PFSK-1 (cell line): ENCODE results near the gene TLK1.

Experiments
- FOXP2 ChIP-seq: optimal IDR thresholded peaks from 2 replicates; pipeline ENCODE3; 2011; ENCODE audit warnings: borderline replicate concordance, control low read depth, inconsistent platforms; ENCODE audit not compliant: insufficient read depth; ENCODE audit errors: extremely low read length, extremely low read depth
- POLR2AphosphoS5 ChIP-seq: IDR thresholded peaks from 2 replicates; pipeline ENCODE4 v1.6.1; 2012; ENCODE audit warnings: low read depth, mild to moderate bottlenecking, control low read depth, low read length, moderate library complexity
- SIN3A ChIP-seq: IDR thresholded peaks from 2 replicates; pipeline ENCODE4 v1.6.1; 2012; ENCODE audit warnings: mild to moderate bottlenecking, low read length, moderate library complexity, borderline replicate concordance; ENCODE audit not compliant: insufficient read depth
- TAF1 ChIP-seq: IDR thresholded peaks from 2 replicates; pipeline ENCODE4 v1.6.1; 2012; ENCODE audit warnings: low read length, control low read depth, borderline replicate concordance; ENCODE audit not compliant: insufficient read depth
- TF ChIP-seq, protein P1 (sequence below), 2 experiments: IDR thresholded peaks; 2 replicates each; pipeline versions ENCODE4 v1.6.1 to v1.8.0; 2011 to 2012; ENCODE audit warnings: low read depth in 2 of 2, low read length in 2 of 2, control low read depth in 1 of 2, inconsistent platforms in 1 of 2, mild to moderate bottlenecking in 1 of 2, moderate library complexity in 1 of 2; ENCODE audit not compliant: insufficient read depth in 1 of 2

The TLK1 gene

DNA sequence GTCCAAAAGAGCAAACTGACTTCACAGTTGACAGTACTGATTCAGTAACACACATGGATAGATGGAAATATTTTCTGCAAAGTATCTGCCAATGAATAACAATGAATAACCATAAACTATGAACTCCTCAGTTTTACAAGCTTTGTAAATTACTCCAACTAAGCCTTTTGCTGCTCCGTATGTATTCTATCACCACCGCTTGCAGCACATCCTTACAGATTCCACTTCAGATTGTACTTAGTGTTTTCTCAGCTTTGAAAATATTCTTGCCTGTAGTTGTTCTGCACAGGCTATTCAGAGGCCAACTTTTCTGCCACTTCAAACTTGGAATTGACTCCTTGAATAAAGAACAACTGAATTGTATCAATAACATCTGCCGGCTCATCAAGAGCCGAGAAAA is 36.2 kb downstream of the TLK1 start:
- TF ChIP-seq SIN3A (no peak), FOXP2 (no peak), POLR2AphosphoS5 (no peak), TAF1 (no peak)
- TF ChIP-seq, protein P1, sequence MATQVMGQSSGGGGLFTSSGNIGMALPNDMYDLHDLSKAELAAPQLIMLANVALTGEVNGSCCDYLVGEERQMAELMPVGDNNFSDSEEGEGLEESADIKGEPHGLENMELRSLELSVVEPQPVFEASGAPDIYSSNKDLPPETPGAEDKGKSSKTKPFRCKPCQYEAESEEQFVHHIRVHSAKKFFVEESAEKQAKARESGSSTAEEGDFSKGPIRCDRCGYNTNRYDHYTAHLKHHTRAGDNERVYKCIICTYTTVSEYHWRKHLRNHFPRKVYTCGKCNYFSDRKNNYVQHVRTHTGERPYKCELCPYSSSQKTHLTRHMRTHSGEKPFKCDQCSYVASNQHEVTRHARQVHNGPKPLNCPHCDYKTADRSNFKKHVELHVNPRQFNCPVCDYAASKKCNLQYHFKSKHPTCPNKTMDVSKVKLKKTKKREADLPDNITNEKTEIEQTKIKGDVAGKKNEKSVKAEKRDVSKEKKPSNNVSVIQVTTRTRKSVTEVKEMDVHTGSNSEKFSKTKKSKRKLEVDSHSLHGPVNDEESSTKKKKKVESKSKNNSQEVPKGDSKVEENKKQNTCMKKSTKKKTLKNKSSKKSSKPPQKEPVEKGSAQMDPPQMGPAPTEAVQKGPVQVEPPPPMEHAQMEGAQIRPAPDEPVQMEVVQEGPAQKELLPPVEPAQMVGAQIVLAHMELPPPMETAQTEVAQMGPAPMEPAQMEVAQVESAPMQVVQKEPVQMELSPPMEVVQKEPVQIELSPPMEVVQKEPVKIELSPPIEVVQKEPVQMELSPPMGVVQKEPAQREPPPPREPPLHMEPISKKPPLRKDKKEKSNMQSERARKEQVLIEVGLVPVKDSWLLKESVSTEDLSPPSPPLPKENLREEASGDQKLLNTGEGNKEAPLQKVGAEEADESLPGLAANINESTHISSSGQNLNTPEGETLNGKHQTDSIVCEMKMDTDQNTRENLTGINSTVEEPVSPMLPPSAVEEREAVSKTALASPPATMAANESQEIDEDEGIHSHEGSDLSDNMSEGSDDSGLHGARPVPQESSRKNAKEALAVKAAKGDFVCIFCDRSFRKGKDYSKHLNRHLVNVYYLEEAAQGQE (IDR thresholded peaks at IDR 0.05; ENCODE audit: insufficient read depth in 1 of 2, low read depth in 2 of 2, low read length in 2 of 2): no peak

DNA sequence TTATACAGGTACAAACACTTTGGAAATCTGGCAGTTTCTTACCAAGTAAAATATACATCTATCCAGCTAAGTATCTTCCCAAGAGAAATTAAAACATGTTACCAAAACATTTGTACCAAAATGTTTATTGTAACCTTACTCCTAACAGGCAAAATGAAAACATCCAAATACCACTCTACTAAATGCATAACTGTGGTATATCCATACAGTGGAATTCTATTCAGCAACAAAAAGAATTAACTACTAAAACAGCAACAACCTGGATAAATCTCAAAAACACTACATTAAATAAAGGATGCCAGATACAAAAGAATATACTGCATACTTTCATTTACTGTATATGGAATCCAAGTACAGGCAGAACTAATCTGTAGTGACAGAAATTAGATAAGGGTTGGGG is 51.1 kb downstream of the TLK1 start:
- TF ChIP-seq TAF1 (no peak), FOXP2 (no peak), SIN3A (no peak), POLR2AphosphoS5 (no peak)
- TF ChIP-seq, protein P1 (IDR thresholded peaks at IDR 0.05; ENCODE audit: insufficient read depth in 1 of 2, low read depth in 2 of 2, low read length in 2 of 2): no peak

DNA sequence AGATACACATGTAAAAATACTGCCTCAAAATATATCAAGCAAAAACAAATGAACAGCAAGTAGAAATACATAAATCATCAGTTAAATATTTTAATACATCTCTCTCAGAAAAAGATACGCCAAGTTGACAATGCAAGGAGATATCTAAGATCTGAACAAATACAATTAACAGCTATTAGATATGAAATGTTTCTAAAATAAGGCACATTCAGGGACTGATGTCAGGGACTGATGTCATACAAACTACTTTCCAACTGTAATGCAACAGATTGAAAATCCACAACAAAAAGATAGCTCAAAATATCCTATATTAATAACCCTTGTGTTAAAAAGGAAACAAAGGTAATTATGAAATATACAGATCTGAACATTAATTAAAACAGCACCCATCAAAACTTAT is 51.7 kb downstream of the TLK1 start:
- no peak for TF ChIP-seq FOXP2
- TF ChIP-seq POLR2AphosphoS5: no peak
- TF ChIP-seq TAF1: no peak
- TF ChIP-seq, protein P1 (IDR thresholded peaks at IDR 0.05; ENCODE audit: insufficient read depth in 1 of 2, low read depth in 2 of 2, low read length in 2 of 2): no peak
- no peak for TF ChIP-seq SIN3A

DNA sequence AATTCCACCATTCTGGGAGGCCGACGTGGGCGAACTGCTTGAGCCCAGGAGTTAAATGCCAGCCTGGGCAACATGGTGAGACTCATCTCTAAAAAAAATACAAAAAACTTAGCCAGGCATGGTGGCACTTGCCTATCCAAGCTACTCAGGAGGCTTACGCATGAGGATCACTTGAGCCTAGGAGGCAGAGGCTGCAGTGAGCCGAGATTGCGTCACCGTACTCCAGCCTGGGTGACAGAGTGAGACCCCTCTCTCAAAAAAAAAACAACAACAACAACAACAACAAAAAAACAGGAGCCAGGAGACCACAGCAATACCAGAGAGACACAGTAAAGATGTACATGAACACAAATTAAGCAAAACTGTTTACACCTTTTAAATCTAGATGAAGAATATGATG is 52.9 kb downstream of the TLK1 start:
- TF ChIP-seq, protein P1 (IDR thresholded peaks at IDR 0.05; ENCODE audit: insufficient read depth in 1 of 2, low read depth in 2 of 2, low read length in 2 of 2): no peak
- no peak for TF ChIP-seq POLR2AphosphoS5
- TF ChIP-seq SIN3A: no peak
- TF ChIP-seq FOXP2: no peak

DNA sequence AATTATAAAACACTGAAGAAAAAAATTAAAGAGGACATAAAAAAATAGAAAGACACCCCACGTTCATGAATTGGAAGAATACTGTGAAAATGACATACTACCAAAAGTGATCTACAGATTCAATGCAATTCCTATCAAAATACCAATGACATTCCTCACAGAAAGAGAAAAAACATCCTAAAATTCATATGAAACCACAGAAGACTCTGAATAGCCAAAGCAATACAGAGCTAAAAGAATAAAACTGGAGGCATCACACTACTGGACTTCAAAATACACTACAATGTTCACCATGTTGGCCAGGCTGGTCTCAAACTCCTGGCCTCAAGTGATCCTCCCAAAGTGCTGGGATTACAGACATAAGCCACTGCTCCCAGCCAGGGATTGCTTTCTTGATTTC is 56.3 kb downstream of the TLK1 start:
- TF ChIP-seq TAF1 (no peak), SIN3A (no peak), POLR2AphosphoS5 (no peak), FOXP2 (no peak)
- TF ChIP-seq, protein P1 (IDR thresholded peaks at IDR 0.05; ENCODE audit: insufficient read depth in 1 of 2, low read depth in 2 of 2, low read length in 2 of 2): no peak
